GM19099 (cell line): ENCODE results near the gene TMEM123.

Source experiments
- POLR2A ChIP-seq: IDR thresholded peaks from 3 replicates; pipeline ENCODE4 v1.6.1; 2011; ENCODE audit warnings: low read depth; ENCODE audit not compliant: insufficient read length; ENCODE audit errors: extremely low read depth

TMEM123 gene

DNA sequence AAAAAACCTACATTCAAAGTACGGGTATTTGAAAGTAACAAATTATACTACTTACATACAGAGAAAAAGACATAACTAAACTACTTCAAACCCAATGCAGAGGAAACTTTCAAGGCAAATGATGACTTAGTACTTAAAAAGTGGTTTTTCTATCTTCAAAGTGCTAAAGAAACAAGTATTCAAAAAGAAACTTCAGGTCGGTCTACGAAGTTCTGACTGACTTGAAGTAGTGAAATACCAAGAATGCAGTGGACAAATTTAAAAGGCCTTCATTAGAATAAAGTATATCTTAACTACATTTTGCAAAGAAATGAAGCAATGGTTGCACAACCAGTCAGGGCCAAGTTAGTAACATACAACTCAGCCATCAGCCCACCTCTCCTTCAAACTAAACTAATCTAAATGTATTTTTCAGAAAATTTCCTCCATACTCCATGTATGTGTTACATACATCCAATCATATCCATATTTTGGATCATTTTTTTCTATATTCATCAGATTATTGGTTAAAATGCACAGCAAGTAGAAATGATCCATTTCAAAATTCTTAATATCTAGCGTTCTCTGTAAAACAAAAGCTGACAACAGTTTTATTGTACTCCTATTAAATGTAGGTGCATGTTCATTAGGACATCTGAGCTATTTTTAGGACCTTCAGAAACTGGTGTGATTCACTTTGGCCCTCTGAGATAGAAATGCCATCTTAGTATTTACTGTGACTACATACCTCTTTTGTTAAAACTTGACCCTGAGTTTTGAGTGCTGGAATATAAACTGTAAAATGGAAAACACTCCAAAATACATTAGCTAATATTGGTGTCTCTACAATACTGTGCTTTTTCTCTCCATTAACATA is 55.6 kb downstream of the TMEM123 start:
- TF ChIP-seq POLR2A: no peak

DNA sequence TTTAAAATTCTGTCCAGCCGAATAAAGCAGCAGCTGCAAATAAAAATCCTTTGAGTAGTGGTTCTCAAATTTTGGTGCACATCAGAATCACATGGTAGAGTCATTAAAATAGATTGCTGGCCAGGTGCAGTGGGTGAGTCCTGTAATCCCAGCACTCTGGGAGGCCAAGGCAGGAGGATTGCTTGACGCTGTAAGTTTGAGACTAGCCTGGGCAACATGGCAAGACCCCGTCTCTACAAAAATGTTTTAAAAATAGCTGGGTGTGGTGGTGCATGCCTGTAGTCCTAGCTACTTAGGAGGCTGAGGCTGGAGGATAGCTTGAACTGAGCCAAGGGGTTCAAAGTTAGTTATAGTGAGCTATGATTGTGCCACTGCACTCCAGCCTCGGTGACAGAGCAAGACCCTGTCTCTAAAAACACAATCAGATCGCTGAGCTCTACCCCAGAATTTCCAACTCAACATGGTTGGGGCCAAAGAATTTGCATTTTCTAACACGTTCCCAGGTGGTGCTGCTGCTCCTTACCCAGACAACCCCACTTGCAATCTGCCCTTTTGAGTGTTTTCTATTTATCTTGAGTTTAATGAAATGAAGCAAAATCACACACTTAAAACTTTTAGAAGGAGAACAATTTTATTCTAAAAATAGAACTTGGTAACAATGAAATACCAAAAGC is 56.7 kb downstream of the TMEM123 start:
- no peak for TF ChIP-seq POLR2A

DNA sequence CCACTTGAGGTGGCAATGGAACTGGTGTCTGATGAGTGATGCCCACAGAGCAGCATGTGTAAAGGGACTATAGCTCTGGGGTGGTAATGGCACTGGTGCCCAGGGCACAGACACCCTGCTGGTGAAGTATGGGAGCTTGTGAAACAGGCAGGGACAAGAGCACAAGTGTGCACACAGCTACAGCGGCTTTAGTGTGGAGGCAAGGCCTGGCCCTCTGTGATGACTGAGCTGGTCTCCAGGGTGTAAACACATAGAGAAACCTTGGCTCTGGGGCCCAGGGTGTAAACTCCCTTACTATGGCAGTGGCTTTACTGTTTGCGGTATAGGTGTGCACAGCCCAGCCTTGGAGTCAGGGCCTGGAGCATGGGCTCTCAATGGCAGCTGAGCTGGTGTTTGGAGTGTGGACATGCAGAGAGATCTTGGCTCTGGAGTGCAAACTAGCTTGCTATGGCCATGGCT is 59.3 kb downstream of the TMEM123 start:
- TF ChIP-seq POLR2A: no peak

DNA sequence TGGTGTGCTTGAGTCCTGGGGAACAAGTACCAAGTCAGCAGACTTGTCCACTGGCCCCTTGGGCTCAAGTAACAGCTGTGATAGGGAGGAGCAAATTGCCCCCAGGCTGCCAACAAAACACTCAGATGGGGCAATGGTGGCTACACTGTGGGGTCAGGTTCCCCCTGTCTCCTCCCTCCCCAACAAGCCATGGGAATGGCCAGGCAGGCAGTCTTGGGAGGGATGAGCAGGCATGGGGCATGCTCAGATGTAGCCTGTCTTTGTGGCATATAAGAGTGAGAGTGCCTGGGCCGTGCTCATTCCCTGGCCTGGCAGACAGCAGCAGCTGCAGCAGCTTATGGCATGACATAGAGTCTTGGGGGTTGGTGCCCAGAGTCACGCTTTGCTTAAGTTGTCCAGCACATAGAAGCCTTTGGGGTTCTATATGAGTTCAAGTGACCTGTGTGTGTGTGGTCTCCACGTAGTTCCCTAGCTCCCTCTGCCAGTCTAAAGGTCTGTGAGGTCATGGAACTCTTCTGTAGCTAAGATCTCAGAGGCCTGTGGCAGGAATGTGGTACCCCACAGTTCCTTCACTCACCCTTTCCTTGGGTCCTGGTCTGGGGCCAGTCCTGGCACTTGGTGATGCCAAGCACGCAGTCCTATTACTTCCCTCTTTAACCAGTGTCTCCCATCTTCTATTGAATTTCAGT is 60.9 kb downstream of the TMEM123 start:
- no peak for TF ChIP-seq POLR2A

DNA sequence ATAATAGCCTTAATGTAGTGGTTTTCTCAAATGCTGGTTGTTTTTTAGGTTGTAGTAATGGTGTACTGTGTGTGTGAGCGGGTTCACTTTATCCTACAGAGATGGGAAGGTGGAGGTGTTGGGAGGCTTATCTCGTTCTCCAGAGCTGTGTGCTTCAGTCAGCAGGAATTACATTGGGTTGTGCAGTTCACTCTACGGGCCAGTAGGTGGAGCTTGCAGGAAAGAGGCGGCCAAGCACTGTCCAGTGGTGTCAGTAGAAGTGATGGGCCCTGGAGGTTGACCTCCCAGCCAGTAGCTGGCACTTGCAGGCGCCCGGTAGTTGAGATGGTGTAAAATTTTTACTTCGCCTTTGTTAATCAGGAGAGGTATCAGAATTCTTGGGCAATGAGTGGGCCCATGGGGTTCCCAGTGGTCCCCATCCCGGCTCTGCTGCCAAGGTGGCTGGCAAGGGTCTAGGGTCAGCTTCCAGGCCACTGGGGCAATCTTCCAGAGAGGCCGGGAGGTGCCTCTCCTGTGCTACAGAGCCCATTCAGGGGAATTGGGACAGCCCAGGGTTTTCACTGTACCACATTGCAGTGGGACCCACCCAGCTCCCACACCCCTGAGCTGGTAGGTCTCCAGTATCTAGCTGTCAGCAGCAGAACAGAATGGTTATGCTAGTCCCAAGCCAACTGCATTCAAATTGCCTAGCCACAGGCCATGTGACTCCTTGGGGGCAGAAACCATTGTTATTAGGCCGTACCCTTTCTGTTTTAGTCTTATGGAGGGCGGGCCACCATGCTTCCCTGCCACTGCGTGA is 61.7 kb downstream of the TMEM123 start:
- TF ChIP-seq POLR2A: no peak

DNA sequence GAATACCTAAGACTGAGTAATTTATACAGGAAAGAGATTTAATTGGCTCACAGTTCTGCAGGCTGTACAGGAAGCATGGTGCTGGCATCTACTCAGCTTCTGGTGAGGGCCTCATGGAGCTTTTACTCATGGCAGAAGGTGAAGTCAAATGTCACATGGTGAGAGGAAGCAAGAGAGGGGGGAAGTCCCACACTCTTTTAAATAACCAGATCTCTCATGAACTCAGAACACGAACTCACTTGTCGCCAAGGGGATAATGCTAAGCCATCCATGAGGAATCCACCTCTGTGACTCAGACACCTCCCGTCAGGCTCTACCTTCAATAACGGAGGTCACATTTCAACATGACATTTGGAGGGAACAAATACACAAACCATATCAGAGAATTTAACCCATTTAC is 63.3 kb downstream of the TMEM123 start:
- no peak for TF ChIP-seq POLR2A

DNA sequence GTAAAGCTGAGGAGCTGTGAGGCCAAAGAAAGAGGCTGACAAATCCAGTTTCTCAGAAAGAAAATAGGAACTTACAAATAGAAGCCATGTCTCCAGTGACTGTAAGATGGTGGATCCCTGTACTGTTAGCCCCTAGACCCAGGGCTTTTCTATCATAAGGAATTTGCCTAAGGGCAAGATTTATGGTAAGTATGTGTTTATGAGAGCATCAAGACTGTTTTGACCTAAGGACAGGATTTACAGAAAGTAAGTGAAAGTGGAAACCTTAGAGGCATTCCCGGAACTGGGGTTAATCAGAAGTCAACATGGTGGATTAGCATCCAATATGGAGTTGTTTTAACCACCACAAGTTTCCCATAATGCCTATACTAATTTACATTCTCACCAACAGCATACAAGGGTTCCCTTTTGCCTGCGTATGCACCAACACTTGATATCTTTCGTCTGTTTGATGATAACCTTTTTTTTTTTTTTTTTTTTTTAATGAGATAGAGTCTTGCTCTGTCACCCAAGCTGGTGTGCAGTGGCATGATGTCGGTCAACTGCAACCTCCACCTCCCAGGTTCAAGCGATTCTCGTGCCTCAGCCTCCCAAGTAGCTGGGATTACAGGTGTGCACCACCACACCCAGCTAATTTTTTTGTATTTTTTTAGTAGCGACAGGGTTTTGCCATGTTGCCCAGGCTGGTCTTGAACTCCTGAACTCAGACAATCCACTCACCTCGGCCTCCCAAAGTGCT is 65.4 kb downstream of the TMEM123 start:
- TF ChIP-seq POLR2A: no peak

DNA sequence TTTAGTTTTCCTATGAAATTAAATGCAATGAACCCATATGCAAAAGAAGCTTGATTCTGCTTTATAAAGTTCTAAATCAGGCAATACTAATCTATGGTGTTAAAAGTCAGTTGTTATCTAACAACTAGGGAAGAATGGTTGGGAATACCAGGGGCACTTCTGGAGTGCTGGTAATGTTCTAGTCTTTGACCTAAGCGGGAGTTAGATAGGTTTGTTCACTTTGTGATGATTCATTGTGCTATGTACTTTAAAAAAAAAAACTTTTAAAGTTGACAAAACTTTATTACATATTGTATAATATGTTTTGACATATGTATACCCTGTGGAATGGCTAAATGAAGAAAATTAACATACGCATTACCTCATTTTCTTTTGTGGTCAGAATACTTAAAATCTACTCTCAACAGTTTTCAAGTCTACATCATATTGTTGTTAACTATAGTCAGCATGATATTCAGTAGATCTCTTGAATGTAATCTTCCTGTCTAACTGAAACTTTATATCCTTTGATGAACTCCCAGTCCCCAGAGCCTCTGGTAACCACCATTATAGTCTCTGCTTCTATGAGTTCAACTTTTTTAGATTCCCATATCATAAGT is 66.3 kb downstream of the TMEM123 start:
- no peak for TF ChIP-seq POLR2A

DNA sequence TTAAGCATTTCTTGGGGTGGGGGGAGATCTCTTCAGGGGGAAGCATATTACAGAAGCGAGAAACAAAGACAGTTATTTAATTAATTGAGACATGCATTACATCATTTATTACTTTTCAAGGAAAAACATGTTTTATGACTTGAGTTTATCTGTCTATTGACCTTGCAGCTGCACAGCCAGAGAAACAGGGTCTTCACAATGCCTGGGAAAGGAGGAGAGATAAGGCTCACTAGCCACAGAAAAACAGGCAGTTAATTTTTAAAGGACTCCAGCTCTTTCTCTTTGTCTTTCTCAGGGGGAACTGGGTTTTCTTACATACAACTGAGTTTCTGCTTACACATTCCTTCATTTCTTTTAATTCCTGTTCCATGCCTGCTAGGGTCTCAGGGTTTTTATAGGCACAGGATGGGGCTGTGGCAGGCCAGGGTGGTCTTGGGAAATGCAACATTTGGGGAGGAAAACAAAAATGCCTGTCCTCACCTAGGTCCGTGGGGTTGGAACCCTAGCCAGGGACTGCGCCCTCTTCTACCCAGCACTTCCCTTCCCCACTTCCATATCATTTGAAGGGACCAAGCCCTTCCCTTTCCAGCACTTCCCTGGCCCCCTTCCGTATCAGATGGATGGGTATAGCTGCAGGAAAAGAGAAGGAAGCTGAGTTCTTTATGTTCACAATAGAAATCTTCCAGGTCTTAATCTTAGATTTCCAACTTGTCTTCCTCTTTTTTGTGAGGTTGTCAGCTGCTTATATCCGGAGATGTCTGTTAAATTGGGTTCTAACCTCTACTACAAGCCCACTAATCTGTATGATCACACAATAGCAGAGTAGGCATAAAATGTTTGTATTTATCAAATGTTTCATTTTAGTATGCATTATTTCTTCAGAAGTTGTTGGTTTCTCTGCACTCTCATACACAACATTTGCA is 67.2 kb downstream of the TMEM123 start:
- TF ChIP-seq POLR2A: no peak

DNA sequence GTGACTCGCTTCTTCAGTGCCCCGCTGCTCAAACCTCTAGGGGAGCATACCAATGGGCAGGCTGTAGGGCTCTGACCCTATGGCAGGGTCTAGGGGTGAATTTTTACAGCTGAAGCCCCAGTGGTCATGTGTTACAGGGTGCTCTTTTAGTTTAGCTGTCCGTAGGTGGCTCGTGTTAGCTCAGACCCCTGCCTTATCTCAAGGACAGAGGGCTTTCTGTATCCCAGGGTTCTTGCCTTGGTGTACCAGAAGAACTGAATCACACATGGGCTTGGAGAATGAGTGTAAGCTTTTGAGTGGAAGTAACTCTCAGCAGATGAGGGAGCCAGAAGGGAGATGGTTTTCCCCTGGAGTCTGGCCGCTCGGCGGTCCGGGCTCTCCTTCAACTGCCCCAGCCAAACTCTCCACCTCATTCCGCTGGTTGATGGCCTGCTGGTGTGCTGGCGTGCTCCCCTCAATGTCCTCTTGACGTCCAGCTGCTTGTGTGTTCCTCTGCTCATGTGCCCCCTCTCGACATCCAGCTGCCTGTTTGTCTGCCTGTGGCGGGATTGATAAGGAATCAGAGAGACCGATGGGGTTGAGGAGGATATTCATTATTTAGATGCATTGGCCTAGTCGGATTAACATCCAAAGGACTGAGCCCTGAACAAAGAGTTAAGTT is 68.0 kb downstream of the TMEM123 start:
- TF ChIP-seq POLR2A: no peak

DNA sequence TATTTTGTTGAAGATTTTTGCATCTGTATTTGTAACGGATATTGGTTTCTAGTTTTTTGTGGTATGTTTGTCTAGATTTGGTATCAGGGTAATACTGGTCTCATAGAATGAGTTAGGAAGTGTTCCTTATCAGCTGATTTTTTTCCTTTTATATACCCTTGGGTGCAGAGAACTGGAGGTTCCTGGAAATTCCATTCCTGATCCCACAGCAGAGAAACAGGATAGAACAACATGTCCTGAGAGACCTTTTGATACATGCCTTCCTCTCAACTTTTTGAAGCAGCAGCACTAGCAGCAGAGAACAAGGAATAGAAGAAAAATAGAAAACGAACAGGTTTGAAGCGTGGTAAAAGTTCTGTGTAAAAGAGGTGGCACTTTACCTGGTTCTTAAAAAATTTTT is 68.7 kb downstream of the TMEM123 start:
- TF ChIP-seq POLR2A: no peak

DNA sequence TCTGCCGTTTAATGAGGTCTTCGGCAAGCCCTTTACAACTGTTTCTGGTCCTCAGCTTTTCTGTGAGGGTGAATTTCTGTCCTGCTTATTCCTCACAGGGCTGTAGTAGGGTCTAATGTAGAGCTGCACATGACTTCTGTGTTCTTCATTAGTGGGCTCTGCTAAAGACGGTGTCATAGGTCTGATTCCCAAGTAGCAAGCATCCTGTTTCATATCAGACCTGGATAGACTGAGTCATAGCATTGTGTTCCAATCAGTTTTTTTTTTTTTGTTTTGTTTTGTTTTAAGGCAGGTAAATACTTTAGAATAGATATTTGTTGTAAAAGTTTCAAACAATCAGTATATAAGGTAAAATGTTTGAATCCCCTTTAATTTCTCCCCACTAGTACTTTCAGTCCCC is 70.2 kb downstream of the TMEM123 start:
- no peak for TF ChIP-seq POLR2A
